Kasumi-1 (cell line): ENCODE results near the gene EHD4.

ENCODE experiments used
- DNase-seq, 2 experiments: peaks; one replicate each; lab custom pipeline; 2025; lab: John Stamatoyannopoulos, UW

EHD4 gene

DNA sequence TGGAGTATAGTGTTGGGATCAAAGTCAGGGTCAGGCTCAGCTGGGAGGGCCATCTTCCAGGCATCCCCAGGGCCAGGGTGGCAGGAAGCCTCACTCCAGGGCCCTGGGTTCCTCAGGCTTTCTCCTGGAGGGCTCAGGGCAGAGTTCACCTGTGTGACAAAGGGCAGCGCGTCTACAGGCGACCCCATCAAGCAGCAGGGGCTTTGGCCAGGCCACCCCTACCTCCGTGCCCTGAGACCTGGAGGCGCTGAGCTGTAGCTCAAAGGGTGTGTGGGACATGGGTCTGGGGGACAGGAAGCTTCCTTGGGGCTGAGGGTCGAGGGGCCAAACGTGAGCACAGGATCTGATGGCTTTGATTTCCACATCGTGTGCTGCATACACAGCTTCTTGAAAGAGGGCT is 91.3 kb downstream of the EHD4 start:
- no peak for DNase-seq

DNA sequence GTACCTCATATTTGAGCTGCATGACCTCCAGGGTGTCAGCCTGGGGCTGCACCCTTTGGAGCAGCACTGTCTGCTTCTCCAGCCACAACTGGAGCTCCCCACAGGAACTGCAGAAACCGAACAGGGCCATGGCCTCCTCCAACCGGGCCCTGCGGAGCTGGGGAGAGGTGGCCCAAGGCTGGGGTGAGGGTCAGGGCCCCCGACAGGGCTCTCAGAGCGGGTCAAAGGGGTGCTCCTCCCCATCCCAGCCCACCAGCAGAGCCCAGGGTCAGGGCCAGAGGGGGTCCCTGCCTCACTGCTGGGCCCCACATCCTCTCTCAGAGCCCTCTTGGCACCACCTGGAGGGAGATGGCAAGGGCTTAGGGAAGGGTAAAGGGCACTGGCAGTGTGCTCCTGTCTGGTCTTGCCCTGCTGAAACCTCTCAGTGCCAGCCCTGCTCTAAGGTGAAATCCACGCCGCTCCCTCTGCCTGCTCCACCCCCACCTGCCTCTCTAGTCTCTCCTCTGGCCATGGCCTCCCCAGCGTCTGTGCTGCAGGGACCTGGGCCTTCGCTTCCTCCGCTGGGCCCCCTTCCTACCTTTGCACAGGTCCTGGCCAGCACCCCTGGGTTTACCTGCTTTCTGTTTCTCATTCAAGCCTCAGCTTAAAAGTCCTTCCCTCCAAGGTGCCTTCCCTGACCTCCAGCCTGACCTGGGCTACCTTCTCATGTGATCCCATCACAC is 92.0 kb downstream of the EHD4 start:
- no peak for DNase-seq

DNA sequence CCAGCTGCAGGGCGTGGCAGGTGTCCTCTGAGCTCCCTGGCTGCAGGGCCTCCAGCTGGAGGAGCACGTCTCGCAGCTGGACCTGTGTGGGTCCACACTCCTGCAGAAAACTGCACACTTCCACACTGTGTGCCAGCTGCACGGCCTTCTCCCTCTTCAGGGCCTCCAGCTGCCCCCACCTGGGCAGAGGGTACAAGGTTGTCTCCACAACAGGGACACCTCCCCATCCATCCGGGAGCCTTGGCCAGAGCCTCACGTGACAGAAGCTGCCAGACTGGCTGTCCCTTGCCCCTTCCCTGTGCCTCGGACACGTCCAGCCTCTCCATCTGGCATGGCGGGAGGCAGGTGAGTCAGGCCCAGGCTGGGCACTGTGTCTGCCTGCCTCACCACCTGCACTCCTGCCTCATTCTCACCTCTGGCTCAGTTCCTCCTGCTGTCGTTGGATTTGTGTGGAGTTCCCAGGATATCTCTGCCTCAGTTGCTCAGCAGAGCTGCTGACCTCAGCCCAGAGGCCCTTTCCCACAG is 93.0 kb downstream of the EHD4 start:
- no peak for DNase-seq

DNA sequence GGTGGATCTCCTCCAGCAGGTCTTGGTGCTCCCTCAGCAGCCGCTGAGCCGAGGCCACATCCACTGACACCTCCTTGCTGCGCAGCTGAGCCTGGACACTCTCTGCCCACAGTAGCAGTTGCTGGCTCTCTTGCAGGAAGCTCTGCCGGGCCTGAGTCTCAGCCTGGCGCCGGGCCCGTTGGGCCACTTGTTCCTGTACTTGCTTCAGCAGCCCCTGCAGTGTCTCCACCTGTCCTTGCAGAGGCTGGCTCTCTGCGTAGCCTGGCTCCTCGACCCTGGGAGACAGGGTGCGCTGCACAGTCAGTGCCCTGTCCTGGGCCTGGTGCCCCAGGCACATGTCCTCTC is 94.0 kb downstream of the EHD4 start:
- no peak for DNase-seq

DNA sequence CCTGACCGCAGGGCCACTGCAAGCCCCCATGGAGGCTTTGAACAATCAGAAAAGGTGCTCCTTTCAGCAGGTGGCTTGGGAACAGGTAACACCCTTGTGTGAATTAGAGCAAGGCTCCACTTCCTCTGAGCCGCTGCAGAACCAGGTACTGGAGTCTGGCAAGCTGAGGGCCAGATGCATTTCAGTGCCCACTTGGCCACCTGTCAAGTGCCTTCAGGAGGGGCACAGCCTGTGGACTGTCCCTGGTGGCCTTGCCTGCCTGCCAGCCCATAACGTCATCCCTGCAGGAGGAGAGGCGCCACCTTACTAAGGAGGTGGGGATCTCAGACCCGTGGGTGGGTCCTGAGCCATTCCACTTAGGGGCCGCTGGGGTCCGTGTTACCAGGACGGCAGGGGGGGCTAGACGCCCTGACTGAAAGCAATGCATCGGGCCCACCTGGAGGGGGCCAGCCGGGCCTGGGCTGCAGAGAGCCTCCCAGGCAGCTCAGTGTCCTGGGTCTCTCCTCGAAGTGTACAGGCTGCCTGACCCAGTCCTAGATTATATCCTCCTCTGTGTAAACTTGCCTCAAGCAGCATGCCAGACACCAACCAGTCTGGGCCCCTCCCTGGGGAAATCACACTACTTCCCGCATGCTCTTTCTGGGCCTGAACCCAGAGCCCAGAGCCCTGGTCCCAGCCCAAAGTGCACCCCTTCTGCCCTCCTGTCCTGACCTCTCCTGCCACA is 94.6 kb downstream of the EHD4 start:
- DNase-seq = no peak

DNA sequence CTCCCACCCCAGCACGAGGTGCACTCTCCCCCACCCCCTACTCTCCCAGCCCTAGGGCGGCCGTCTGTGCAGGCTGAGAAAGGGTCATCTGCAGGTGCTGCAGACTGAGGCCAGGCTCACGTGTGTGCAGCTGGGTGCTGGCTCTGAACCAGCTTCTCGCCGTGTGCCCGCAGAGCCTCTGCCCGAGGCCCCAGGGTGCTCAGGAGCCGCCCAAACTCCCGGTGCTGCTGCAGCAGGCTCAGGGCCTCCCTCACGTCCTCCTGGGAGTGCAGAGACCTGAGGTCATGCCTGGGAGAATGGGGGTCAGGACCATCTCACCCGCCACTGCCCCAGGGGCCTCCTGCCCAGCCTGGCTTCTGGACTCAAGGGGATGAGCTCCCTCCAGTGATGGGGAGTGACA is 95.7 kb downstream of the EHD4 start:
- DNase-seq = no peak

DNA sequence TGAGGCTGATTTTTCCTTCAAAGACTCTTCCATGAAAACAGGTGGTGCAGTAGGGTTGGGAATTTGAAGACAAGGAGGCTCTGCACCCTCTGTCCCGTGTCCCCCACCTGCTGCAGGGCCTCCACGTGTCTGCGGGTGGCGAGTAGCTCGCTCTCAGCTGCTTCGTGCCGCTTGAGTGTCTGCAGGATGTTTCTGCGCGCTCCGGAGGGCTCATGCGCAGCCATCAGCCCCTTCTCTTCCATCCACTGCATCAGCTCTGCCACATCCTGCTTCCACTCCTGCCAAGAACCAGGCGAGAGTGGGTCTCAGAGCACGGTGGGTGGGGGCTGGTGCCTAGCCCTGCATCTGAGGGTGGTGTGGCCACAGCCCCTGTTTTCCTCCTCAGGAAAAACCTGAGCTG is 96.3 kb downstream of the EHD4 start:
- no peak for DNase-seq

DNA sequence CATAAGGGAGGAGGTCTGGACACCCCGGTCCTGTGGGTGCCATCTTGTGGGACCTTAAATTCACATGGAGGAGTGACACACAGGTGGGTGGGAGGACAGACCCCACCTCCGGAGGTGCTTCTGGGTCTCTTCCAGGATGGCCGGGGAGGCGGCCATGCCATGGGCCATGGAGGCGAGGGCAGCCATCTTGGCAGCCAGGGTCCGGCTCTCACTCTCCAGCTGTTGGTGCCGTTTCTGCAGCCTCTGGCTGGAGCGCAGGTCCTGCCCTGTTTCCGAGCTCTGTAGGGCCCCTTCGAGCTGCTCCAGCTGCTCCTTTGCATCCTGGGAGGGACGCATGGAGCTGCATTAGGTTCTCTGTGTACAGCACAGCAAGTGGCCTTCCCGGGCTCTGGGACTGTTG is 97.6 kb downstream of the EHD4 start:
- no peak for DNase-seq

DNA sequence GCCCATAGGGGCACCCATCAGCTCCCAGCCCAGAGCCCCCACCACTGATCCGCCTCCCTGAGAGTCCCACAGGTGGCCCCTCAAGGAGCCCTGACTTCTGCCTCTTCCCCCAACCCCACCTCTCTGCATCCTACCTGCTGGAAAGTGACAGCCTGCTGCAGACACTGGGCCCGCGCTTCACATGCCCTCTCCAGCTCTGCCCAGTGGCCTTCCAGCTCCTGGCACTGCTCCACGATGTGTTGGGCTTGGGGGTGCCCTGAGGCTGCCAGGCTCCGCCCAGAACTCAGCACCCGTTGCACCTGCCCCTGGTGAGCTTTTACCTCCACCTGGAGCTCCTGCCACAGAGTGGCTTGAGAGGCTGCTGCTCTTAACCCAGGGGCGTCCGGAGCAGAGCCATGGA is 98.6 kb downstream of the EHD4 start:
- no peak for DNase-seq

DNA sequence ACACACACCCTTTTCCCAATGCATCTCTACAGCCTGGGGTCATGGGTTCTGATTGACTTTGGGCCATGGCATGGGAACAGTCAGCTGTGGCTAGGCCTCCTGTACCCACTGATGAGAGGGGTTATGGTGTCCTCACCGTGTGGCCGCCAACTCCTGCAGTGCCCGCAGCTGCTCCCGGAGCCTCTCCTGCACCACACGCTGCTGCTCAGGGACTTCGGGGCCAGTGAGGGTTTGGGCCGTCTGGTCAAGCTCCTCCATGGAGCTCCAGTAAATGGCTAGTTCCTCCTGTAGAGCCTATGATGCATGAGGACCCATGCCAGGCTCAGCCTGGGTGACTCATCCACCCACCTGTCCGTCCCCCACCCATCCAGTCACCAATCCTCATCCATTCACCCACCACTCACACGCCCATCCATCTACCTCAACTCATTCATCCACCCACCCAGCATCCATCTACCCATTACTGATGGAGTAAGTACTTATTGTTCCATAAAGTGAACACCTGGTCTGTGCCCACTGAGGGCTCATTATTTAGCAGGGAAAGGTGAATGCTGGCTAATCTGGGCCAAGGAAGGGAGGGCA is 100.1 kb downstream of the EHD4 start:
- no peak for DNase-seq

DNA sequence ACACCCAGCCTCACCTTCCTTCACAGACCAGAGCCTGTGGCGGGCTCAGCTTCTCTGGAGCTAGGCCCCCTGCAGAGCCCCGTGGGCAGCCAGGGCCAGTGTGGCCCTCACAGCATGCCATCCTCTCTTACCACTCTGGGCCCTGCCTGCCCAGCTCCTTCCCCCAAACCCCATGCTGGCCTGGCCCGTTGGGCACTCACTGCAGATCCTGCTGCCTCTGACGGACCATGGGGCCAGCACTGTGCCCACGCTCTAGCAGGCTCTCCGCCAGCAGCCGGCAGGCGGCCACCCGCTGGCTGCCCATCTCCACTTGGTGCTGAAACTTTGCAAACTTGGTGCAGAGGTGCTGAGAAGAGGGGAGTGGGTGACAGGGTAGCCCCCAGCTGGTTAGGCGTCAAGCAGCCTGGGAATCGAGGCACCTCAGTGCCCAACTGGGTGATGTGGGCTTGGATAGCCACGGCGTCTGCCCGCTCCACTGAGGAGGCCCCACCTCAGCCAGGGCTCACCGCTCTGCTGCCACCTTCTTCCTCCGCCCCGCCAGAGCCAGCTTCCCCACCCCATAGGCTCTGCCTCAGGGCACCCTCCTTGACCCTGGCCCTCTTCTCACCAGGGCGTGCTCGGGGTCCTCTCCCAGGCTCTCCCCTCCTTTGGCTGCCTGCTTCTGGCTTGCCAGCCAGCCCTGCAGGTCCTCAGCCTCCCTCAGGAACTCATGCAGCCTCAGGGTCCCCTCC is 101.0 kb downstream of the EHD4 start:
- no peak for DNase-seq

DNA sequence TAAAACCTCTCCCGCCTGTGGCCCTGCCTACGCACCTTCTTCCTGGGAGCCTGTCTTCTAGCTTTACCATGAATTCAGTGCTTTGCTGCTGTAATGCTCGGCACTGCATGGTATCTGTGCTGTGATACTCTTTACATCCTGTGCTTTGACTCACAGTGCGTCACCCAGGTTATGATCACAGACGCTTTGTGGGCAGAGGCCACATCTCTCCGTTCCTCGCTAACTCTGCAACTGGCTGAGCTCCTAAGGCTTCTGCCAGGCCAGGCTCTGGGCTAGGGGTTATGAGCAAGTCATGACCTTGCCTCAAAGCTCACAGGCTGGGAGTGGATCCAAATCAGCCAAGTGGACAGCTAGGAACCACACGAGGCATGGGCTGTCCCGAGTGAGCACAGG is 101.7 kb downstream of the EHD4 start:
- no peak for DNase-seq

DNA sequence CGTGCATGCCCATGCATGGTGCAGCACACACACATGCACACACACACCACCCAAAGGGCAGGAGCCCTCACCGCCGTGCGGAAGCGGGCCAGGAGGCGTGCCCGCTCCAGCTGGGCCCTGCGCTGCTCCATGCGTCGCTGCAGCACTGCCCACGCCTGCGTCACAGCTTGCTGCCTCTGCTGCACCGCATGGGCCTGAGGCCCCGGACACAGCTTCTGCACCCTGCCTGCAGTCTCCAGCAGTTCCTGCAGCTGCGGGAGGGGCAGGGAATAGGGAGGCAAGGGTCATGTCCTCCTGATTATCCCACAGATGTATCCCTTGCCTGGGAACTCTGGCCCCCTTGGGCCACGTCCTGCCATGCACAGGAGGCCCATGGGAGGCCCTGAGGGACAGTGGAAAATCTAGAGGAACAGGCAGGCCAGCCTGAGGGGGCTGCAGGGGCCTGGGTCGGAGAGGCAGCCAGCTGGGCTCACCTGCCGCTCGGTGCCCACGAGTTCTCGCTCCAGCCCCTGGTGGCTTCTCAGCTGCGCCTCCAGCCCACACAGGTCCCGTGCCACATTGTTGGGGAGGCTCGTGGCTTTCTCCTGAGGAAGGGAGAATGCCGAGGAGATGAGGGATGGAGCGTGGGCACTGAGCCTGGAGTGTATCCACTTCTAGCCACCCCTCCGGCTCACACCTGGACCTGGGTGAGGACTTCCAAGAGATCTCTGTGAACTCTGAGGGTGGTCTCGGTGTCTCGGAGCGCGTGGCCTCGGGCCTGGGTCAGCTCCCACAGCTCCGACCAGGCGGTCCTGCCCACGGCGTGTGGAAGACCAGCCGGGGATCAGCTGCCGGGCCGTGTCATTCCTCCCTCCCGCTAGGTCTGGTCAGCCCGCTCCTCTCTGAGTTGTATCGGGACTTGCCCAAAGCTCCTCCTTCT is 102.3 kb downstream of the EHD4 start:
- DNase-seq = no peak

DNA sequence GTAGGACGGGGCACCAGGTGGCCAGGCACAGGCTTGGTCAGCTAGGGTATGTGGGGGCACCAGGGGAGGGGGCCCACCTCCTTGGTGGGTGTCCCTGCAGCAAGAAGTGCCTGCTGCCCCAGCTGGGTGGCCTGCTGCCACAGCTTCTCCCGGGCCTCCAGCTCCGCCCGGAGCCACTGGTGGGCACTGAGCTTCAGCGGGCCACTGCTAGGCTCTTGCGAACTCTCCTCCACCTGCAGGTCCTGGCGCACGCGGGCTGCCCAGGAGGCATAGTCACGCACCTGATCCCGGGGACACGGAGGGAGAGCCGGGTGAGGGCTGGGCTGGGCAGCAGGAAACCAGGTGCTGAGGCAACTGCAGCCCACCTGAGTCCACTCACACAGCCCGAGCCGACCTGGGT is 104.0 kb downstream of the EHD4 start:
- no peak for DNase-seq

DNA sequence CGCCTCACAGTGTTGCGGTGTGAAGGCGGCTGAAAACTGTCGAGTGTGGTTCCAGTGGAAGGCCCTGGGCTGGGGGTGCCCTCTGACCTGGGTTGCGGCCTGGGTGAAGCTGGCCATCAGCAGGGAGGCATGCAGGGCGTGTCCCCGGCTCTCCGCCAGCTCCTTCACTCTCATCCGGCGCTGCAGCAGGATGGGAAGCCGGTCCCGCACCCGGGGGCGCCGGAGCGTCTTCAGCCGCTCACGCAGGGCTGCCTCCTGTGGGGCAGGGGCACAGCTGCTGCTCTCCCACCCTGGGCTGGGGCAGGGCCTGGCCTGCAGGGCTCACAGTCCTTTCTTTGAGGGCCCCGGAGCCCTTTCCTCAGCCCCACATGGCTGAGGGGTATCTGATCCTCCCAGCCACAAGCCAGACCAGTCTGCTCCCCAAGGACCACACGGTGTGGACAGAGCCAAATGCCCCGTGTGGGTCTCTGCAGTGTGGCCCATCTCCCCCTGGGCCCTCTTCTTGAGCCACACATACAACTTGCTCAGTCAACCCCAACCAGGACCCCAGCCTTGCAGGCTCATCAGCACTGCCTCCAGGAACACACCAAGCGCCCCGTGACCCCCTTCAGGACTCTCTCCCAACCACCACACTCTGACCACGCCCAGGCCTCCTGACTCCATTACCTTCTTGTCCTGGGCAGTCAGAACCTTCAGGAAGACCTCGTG is 105.3 kb downstream of the EHD4 start:
- DNase-seq = no peak

DNA sequence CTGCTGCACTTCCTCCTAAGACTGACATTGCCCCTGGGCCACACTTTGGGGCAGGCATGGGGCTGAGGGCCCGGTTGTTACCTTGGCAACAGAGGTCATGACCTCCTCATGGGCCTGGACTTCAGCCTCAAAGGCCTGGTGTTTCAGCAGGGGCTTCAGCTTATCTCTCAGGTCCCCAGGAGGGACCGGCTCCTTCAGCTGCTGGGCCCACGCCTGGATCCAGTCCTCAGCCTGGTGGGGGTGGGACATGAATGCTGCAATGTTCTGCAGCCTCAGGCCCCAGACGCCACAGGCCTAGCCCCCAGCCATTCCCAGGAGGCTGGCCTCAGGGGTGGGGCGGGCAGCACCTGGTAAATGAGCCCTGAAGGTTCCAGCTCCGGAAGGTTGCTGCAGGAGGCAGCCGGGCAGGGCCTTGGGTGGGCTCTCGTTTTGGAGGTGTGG is 106.1 kb downstream of the EHD4 start:
- DNase-seq = no peak

DNA sequence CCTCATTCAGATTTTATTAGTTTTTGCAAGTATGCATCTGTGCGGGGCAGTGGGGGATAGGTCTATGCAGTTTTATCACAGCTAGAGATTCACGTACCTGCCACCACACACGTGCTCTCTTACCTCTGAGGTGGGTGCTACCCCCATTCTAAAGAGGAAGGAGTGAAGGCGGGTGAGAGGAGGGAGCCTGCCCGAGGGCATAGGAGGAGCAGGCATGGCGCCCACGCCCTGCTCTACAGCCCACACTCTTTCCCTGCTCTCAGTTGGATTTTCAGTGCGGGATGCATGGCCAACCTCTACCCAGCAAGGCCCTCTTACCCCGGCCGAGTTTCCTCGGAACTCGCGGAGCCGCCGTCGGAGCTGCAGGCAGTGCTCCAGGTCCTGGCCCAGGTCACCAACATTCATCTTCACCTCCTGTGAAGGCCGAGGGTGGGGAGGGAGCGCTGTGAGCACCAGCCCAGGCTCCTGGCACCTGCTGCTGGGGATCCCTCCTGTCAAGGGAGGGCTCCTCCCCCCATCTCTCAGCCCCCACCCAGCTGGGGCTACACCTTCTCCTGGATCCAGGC is 106.8 kb downstream of the EHD4 start:
- DNase-seq = no peak

DNA sequence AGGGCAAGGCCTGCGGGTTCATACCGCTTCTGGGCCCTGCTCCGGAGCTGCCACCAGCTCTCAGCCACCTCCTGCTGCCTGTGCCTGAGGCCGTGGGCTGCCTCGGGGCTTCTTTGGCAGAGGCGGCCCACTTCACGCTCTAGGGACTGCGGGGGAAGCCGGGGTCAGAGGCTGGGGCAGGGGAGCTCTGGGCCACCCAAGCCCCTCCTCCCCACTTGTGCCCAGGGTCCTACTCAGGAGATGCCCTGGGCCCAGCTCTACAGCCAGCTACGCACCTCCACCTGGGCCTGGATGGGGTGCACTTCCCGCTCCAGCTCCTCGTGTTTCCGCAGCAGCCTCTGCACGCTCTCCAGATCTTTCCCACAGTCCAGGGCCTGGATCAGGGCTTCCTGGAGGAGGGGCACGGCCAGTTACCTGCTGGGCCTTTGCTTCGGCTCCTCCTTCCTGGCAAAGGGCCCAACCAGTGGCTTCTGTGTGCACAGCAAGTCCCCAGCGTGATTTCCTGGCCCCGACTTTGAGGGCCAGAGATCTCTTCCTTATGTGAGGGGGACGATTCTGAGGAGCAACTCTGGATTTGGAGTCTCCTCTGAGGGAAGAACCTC is 109.7 kb downstream of the EHD4 start:
- no peak for DNase-seq

DNA sequence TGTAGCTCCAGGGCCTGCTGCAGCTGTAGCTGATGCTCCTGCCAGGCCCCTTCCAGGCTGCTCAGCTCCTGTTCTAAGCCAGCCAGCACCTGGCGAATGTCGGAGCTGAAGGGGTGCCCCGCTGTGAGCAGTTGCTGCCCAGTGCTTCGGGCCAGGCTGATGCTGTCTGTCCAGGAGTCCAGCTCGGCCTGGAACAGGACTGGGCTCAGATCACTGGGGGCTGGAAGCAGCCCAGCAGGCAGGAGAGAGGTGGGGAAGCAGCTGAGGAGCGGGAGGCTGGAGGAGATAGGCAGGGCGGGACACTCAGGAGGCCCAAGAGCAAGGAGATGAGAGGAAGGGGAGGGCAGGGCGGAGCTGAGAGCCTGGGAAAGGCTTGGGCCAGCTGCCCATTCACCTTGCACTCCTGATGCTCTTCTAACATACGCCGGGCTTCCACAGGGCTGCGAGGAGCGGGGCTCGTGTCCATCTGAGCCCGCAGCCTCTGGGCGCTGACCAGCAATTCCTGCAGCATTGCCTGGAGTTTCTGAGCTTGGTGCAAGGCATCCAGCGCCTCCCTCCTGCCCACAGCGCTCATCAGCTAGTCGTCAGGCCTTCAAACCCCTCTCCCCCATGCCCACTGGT is 110.5 kb downstream of the EHD4 start:
- no peak for DNase-seq
